Measurements from ENCODE around the gene LRRC74B. TPM values are rescaled to one million over a fixed set of nuclear protein-coding genes. Genes with fewer than 3 reads are reported as not detected.

LRRC74B gene
- polyA plus RNA-seq, 1 of the 3 experiments (the other 2 are of a cell fraction) = 0.03 TPM

- Histone ChIP-seq H4K20me1 (ENCODE audit: insufficient read depth) (no peaks in the 10 kb centered on the region), H3K9me2 (no peaks in the 10 kb centered on the region), H3K9ac (no peak overlapping the region), H3F3A (replicated peaks; ENCODE audit: insufficient read depth) (no peaks in the 10 kb centered on the region), H3K36me3 (replicated peaks in 1 of 2; ENCODE audit: control insufficient read depth in 1 of 2, insufficient read depth in 2 of 2, low read length in 1 of 2) (no peaks in the 10 kb centered on the region), H3K4me1 (ENCODE audit: control insufficient read depth in 1 of 2, insufficient read depth in 2 of 2, low read depth in 1 of 2, low read length in 1 of 2) (no peaks in the 10 kb centered on the region), H3K4me2 (no peak overlapping the region), H2AFZ (ENCODE audit: low read depth) (no peak overlapping the region), H3K4me3 (ENCODE audit: low read depth in 2 of 2, low read length in 1 of 2) (no peak overlapping the region), H3K79me2 (ENCODE audit: insufficient read depth) (no peaks in the 10 kb centered on the region), H3K27ac (ENCODE audit: low read depth in 2 of 2, low read length in 1 of 2) (no peak overlapping the region), H3K9me3 (no peaks in the 10 kb centered on the region), H3K27me3 (ENCODE audit: insufficient read depth) (no peaks in the 10 kb centered on the region)
- ChIA-PET CTCF (no interaction called here), POLR2A (no interaction called here)
- 75% methylated on average over 4 of the region's 12 CpGs for WGBS (ENCODE audit: low lambda C conversion rate)
- TF ChIP-seq ELF1 (IDR thresholded peaks at IDR 0.05) (no peak), TAF1 (IDR thresholded peaks at IDR 0.05; ENCODE audit: borderline replicate concordance, low read depth, low read length) (no peak), MEF2A (IDR thresholded peaks at IDR 0.05; ENCODE audit: borderline replicate concordance, low read depth) (no peak)
- TF ChIP-seq, protein P1, sequence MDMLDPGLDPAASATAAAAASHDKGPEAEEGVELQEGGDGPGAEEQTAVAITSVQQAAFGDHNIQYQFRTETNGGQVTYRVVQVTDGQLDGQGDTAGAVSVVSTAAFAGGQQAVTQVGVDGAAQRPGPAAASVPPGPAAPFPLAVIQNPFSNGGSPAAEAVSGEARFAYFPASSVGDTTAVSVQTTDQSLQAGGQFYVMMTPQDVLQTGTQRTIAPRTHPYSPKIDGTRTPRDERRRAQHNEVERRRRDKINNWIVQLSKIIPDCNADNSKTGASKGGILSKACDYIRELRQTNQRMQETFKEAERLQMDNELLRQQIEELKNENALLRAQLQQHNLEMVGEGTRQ (IDR thresholded peaks at IDR 0.05; ENCODE audit: borderline replicate concordance, low read depth, low read length) = no peak
- no peak for DNase-seq
Observed at GRCh38 chr22:21067901-21068680, 22.3 kb downstream of the LRRC74B start.

GRCh38 chr22:21068681-21069276 lies 23.0 kb downstream of the LRRC74B start:
- ChIA-PET CTCF (no interaction called here), POLR2A (no interaction called here)
- no peaks in the 10 kb centered on the region for H3F3A ChIP-seq (replicated peaks; ENCODE audit: insufficient read depth)
- no peaks in the 10 kb centered on the region for H3K4me1 ChIP-seq (ENCODE audit: control insufficient read depth in 1 of 2, insufficient read depth in 2 of 2, low read depth in 1 of 2, low read length in 1 of 2)
- H4K20me1 ChIP-seq (ENCODE audit: insufficient read depth) = no peaks in the 10 kb centered on the region
- H3K4me2 ChIP-seq = no peak overlapping the region
- WGBS (ENCODE audit: low lambda C conversion rate) = 82% methylated on average over 4 of the region's 4 CpGs
- no peak for TF ChIP-seq POLR2AphosphoS5 (IDR thresholded peaks at IDR 0.05; ENCODE audit: low read depth, low read length)
- no peak for TF ChIP-seq RAD21 (IDR thresholded peaks at IDR 0.05; ENCODE audit: low read length)
- no peak for TF ChIP-seq SMC3 (IDR thresholded peaks at IDR 0.05; ENCODE audit: low read depth, low read length)
- TF ChIP-seq EP300 (IDR thresholded peaks at IDR 0.05; ENCODE audit: borderline replicate concordance in 1 of 2, low read depth in 1 of 2, low read length in 1 of 2) = no peak
- no peak for TF ChIP-seq GATA2 (CRISPR knock-in tag; IDR thresholded peaks at IDR 0.05)
- TF ChIP-seq JUND (IDR thresholded peaks at IDR 0.05) = no peak
- TF ChIP-seq GABPA (IDR thresholded peaks at IDR 0.05; ENCODE audit: low read depth) = no peak
- TF ChIP-seq TCF12 (IDR thresholded peaks at IDR 0.05) = no peak
- TF ChIP-seq FOXM1 (IDR thresholded peaks at IDR 0.05; ENCODE audit: low read depth) = no peak
- no peak for TF ChIP-seq MEF2A (IDR thresholded peaks at IDR 0.05; ENCODE audit: borderline replicate concordance, low read depth)
- no peak for TF ChIP-seq EZH2phosphoT487 (IDR thresholded peaks at IDR 0.05; ENCODE audit: borderline replicate concordance, low read depth)
- TF ChIP-seq MXI1 (IDR thresholded peaks at IDR 0.05; ENCODE audit: low read depth, low read length) = no peak
- TF ChIP-seq YY1 (IDR thresholded peaks at IDR 0.05; ENCODE audit: low read depth) = no peak
- TF ChIP-seq, protein P1 (IDR thresholded peaks at IDR 0.05; ENCODE audit: borderline replicate concordance, low read depth, low read length) = no peak
- TF ChIP-seq, protein P2, sequence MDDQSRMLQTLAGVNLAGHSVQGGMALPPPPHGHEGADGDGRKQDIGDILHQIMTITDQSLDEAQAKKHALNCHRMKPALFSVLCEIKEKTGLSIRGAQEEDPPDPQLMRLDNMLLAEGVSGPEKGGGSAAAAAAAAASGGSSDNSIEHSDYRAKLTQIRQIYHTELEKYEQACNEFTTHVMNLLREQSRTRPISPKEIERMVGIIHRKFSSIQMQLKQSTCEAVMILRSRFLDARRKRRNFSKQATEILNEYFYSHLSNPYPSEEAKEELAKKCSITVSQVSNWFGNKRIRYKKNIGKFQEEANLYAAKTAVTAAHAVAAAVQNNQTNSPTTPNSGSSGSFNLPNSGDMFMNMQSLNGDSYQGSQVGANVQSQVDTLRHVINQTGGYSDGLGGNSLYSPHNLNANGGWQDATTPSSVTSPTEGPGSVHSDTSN (IDR thresholded peaks at IDR 0.05) = no peak
- H3K4me3 ChIP-seq (ENCODE audit: low read depth in 2 of 2, low read length in 1 of 2) = no peak overlapping the region
- no peaks in the 10 kb centered on the region for H3K36me3 ChIP-seq (replicated peaks in 1 of 2; ENCODE audit: control insufficient read depth in 1 of 2, insufficient read depth in 2 of 2, low read length in 1 of 2)
- H3K79me2 ChIP-seq (ENCODE audit: insufficient read depth) = no peaks in the 10 kb centered on the region
- H3K9me3 ChIP-seq = no peaks in the 10 kb centered on the region
- H3K9ac ChIP-seq = no peak overlapping the region
- DNase-seq = no peak
- H3K9me2 ChIP-seq = no peaks in the 10 kb centered on the region
- H3K27me3 ChIP-seq (ENCODE audit: insufficient read depth) = no peaks in the 10 kb centered on the region
- H3K27ac ChIP-seq (ENCODE audit: low read depth in 2 of 2, low read length in 1 of 2) = no peak overlapping the region
- H2AFZ ChIP-seq (ENCODE audit: low read depth) = no peak overlapping the region

Data from SK-N-SH (cell line).